Psoas muscle (tissue), 8 donors: Measurements from ENCODE around the gene PLCD1. TPM values are rescaled to one million over a fixed set of nuclear protein-coding genes. Genes with fewer than 3 reads are reported as not detected.

Experiments
- ATAC-seq, 4 donors: fragments of 200-7000 bp; cut with Tn5 transposase; one replicate each; pipeline ENCODE4 v1.9.1; 2020; ENCODE audit warnings: moderate library complexity in 3 of 4, mild to moderate bottlenecking in 2 of 4
- DNase-seq, 2 donors: peaks; one replicate each; pipeline ENCODE4 v3.0.0-alpha.2; 2020
- H3K27ac ChIP-seq: fragments of 200-600 bp; one replicate; pipeline ENCODE4 v1.8.0; 2022
- H3K27me3 ChIP-seq, 3 donors: fragments of 200-600 bp in 1 of 3; one replicate each; pipeline versions ENCODE4 v1.6.1 to v1.8.0; 2013 to 2022; ENCODE audit warnings: low read length in 2 of 3, mild to moderate bottlenecking in 2 of 3, moderate library complexity in 1 of 3; ENCODE audit not compliant: insufficient read depth in 3 of 3
- H3K36me3 ChIP-seq, 2 donors: fragments of 200-600 bp in 1 of 2; one replicate each; pipeline versions ENCODE4 v1.6.1 to v1.8.0; 2013 to 2022; ENCODE audit warnings: low read depth in 1 of 2, mild to moderate bottlenecking in 1 of 2, moderate library complexity in 1 of 2; ENCODE audit not compliant: insufficient read depth in 1 of 2
- H3K4me1 ChIP-seq: fragments of 200-600 bp; one replicate; pipeline ENCODE4 v1.8.0; 2022
- H3K4me3 ChIP-seq: fragments of 200-600 bp; one replicate; pipeline ENCODE4 v1.8.0; 2022; ENCODE audit warnings: mild to moderate bottlenecking
- H3K9me3 ChIP-seq: fragments of 200-600 bp; one replicate; pipeline ENCODE4 v1.8.0; 2022
- WGBS, 3 donors: extraction: QIAGEN DNeasy Blood & Tissue Kit; methylation state at CpG; one replicate each; pipeline versions ENCODE4 v1.1.6 to v1.1.7; 2013; 5-methylcytosine and 5-hydroxymethylcytosine counted together
- intact Hi-C, 2 donors: fragments of 100-400 bp; cut with DNase I; formaldehyde crosslinking; loops; one replicate each; pipeline versions ENCODE4 v1.11.0 to v1.14.2; 2022
- polyA plus RNA-seq, 3 donors: library from polyadenylated mRNA; stranded (reverse); fragments of 200-250 nt; gene quantifications; one replicate each; pipeline ENCODE4 v1.2.3, GENCODE V29; 2013
- total RNA-seq, 4 donors: library from RNA; stranded (reverse); fragmentation: NEBNext Ultra II Directional in 2 of 4; extraction: Animal tissue kit (Norgen Biotek cat#: 25700) in 2 of 4; gene quantifications; one replicate each; pipeline versions ENCODE4 v1.2.1 to v1.2.4, GENCODE V29; 2021 to 2023
- TF ChIP-seq, protein P1 (sequence below): fragments of 200-600 bp; IDR thresholded peaks from one replicate; pipeline ENCODE4 v1.8.0; 2022; ENCODE audit warnings: antibody characterized with exemption
- donor health status: healthy with polysubstance abuse.
- donor health status: DM: no; HTN: no; CAD: no; lungs with moderate emphysema.
- donor health status: Bipolar disorder and iron deficiency.
- donor health status: healthy.
- donor health status: DM: yes; HTN: yes; CAD: no.
- donor health status: DM: no; HTN: no; CAD: no.
- donor health status: DM: no; HTN: no; CAD: no.
- donor health status: DM: yes; HTN: yes; CAD: no.

Gene PLCD1
- total and polyA plus RNA-seq, 7 donors: 2.4 to 7.9 (median 4.8) TPM

DNA sequence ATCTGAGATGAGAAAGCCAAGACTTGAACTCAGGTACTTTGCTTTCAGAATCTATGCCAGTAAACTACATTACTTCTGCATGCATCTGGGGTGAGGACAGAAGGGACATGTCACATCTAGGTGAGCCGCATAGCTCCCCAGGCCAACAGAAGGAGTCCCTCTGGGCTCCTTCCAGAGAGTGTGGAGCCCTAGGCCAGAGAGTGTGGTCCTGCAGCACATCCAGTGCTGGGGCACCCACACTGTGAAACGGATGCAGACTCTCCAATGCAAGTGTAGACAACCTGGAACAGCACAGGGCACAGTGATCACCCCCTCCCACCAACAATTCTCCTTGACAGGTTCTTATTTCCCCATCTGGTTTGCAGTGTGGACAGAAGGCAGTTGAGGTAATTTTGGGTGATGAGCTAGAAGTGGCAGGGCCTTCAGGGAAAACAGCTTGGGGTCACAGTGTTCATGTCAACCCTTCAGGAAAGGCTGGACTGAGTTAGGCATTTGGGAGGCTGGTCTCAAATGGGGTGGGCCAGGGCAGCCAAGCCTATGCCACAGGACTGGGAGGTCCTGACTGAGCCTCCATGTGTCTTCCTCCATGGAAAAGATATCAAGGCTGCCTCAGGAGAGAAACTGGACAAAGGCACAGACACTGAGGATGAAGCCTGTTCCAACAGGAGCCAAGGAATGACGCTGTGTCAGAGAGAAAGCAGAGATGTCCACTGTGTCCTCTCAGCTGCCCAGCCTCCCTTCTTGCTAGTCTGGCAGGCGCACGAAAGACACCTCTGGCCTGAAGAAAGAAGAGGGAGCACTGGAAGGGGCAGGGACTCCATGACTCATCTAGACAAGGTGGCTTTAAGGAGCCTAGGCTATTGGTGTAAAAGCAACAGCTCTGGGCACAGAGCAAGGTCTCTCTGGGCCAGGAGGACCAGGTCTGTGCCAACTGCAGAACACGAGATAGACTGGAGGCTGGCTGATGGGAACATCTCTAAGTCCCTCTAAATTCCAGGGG, 1.7 kb downstream of the PLCD1 start:
- 81 to 94% (median 92%) methylated on average over 6 of the region's 6 CpGs for WGBS, 3 donors

DNA sequence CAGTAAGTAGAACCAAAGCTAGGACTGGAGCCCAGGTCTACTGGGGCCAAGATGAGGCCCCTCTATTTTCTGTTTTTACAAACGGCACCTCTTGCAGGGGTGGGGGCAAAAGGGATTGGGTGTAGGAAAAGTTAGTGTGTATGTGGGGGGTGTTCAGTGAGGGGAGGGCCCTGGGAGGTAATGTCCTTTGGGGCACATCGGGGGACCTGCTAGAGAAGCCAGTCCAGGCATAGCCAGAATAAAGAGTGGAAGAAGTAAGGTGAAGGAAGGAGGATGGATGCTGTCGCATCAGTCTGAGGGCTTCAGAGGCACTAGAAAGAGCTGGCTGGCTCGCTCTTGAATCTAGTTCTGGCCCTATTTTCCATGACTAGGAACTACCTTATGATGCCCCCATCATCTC, 2.6 kb downstream of the PLCD1 start:
- TF ChIP-seq, protein P1, sequence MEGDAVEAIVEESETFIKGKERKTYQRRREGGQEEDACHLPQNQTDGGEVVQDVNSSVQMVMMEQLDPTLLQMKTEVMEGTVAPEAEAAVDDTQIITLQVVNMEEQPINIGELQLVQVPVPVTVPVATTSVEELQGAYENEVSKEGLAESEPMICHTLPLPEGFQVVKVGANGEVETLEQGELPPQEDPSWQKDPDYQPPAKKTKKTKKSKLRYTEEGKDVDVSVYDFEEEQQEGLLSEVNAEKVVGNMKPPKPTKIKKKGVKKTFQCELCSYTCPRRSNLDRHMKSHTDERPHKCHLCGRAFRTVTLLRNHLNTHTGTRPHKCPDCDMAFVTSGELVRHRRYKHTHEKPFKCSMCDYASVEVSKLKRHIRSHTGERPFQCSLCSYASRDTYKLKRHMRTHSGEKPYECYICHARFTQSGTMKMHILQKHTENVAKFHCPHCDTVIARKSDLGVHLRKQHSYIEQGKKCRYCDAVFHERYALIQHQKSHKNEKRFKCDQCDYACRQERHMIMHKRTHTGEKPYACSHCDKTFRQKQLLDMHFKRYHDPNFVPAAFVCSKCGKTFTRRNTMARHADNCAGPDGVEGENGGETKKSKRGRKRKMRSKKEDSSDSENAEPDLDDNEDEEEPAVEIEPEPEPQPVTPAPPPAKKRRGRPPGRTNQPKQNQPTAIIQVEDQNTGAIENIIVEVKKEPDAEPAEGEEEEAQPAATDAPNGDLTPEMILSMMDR: no peak
- Histone ChIP-seq H3K36me3 (no peaks in the 10 kb centered on the region), H3K4me1 (peaks cover 5% of the 10 kb centered on the region), H3K9me3 (no peaks in the 10 kb centered on the region), H3K4me3 (no peak overlapping the region), H3K27ac (no peak overlapping the region), H3K27me3 (peaks cover 0 to 5% (median 4%) of the 10 kb centered on the region in 3 donors)
- ATAC-seq (no peak), DNase-seq (no peak)
- 66 to 78% (median 73%) methylated on average over 4 of the region's 4 CpGs for WGBS, 3 donors
- intact Hi-C loops: no loop called here

More for the DNA sequence above, 1.7 kb downstream of the PLCD1 start:
- intact Hi-C loops: no loop called here
- no peak for DNase-seq
- Histone ChIP-seq H3K27ac (peak overlapping the region; percentile 4), H3K4me3 (no peak overlapping the region), H3K36me3 (no peaks in the 10 kb centered on the region), H3K4me1 (peaks cover 5% of the 10 kb centered on the region), H3K27me3 (peaks cover 0 to 5% (median 4%) of the 10 kb centered on the region in 3 donors), H3K9me3 (no peaks in the 10 kb centered on the region)
- TF ChIP-seq, protein P1: no peak
- no peak for ATAC-seq

DNA sequence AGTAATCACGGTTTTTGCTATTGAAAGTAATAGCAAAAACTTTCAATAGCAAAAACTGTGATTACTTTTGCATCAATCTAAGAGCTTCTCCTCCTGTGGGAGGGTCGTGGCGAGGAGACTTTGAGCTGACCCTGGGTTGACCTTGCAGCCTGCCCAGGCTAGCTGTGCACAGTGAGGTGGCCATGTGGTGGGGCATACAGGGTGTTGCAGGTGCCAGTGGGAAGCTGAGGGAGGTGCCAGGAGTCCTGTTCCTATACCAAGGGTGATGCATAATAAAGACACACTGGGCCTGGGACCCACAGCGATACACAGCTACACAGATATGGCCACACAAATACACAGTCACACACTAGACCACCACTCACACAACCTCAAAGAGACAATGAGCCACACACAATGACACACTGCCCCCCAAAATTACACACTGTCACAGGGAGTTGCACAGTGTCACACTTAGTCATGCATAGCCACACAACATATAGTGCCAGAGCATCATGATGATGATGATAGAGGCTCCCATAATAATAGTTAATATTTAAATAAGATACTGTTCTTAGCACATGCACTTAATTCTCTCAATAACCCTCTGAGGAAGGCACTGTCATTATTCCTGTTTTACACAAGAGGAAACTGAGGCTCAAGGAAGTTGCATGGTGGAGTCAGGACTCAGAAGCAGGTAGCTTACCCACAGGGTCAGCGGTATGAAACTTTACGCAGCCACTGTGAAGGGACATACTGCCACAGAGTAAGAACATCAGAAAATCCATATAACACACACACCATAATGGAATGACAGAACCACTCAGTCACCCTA, 6.3 kb downstream of the PLCD1 start:
- Histone ChIP-seq H3K36me3 (peaks cover 0 to 9% of the 10 kb centered on the region in 2 donors), H3K4me3 (peak overlapping the region; percentile 65), H3K9me3 (no peaks in the 10 kb centered on the region), H3K27me3 (no peaks in the 10 kb centered on the region), H3K4me1 (no peaks in the 10 kb centered on the region), H3K27ac (no peak overlapping the region)
- 79 to 91% (median 80%) methylated on average over 6 of the region's 6 CpGs for WGBS, 3 donors
- TF ChIP-seq, protein P1: no peak
- peak in 1 of 2 donors; percentile 37 for DNase-seq
- intact Hi-C loops: no loop called here
- no peak for ATAC-seq

DNA sequence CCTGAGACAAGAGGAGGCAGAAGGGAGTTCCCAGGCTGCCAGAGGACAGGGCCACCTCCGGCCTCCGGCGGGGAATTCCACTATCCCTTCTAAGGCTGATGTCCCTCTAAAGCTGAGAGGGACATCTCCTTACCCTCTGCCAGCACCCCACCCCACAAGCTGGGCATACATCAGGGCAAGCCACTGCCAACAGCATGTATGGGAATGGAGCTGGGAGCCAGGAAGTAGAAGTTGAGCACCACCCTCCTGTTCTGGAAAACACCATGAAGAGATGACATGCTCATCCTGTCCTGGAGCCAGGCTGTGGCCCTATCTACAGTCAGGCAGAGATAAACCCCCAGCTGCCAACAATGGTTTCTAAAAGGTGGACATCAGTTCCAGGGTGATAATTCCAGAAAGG, 7.1 kb downstream of the PLCD1 start:
- H3K4me1 ChIP-seq: no peaks in the 10 kb centered on the region
- intact Hi-C loops: no loop called here
- DNase-seq: peak in 1 of 2 donors; percentile 38
- H3K27me3 ChIP-seq: no peaks in the 10 kb centered on the region
- ATAC-seq: no peak
- no peaks in the 10 kb centered on the region for H3K9me3 ChIP-seq
- TF ChIP-seq, protein P1: no peak
- no peak overlapping the region for H3K27ac ChIP-seq
- 45 to 59% (median 56%) methylated on average over 3 of the region's 3 CpGs for WGBS, 3 donors
- peaks cover 0 to 15% of the 10 kb centered on the region in 2 donors for H3K36me3 ChIP-seq
- no peak overlapping the region for H3K4me3 ChIP-seq
